Breast epithelium (tissue), 3 donors: ENCODE data around the gene APOBEC3H.

Experiments
- CTCF ChIP-seq, 3 donors: fragments of 450-650 bp; IDR thresholded peaks; one replicate each; pipeline ENCODE4 v1.5.1; 2016 to 2017; ENCODE audit warnings: antibody characterized with exemption in 3 of 3, mild to moderate bottlenecking in 3 of 3, moderate library complexity in 3 of 3
- POLR2AphosphoS5 ChIP-seq, 3 donors: sonication (generic); formaldehyde crosslinking; IDR thresholded peaks; one replicate each; pipeline ENCODE4 v1.6.1; 2017; ENCODE audit warnings: antibody characterized with exemption in 3 of 3

GRCh38 chr22:39144101-39144767, 47.2 kb downstream of the APOBEC3H start:
- TF ChIP-seq CTCF (IDR thresholded peaks at IDR 0.05): no peak
- TF ChIP-seq POLR2AphosphoS5 (IDR thresholded peaks at IDR 0.05): peak in 1 of 3 donors; percentile 11
